Renal pelvis (tissue), 4 donors: Measurements from ENCODE around the gene MGAT4B. TPM values are rescaled to one million over a fixed set of nuclear protein-coding genes. Genes with fewer than 3 reads are reported as not detected.

Experiments used
- DNase-seq: peaks from one replicate; pipeline ENCODE4 v3.0.0-alpha.2; 2013
- polyA plus RNA-seq, 3 donors: library from polyadenylated mRNA; unstranded; fragments of 120-200 nt; gene quantifications; one replicate each; pipeline ENCODE4 v1.2.1, GENCODE V29; 2013; ENCODE audit not compliant: insufficient read length in 3 of 3

Gene MGAT4B
- polyA plus RNA-seq, 3 donors: 178 to 185 (median 183) TPM

DNA sequence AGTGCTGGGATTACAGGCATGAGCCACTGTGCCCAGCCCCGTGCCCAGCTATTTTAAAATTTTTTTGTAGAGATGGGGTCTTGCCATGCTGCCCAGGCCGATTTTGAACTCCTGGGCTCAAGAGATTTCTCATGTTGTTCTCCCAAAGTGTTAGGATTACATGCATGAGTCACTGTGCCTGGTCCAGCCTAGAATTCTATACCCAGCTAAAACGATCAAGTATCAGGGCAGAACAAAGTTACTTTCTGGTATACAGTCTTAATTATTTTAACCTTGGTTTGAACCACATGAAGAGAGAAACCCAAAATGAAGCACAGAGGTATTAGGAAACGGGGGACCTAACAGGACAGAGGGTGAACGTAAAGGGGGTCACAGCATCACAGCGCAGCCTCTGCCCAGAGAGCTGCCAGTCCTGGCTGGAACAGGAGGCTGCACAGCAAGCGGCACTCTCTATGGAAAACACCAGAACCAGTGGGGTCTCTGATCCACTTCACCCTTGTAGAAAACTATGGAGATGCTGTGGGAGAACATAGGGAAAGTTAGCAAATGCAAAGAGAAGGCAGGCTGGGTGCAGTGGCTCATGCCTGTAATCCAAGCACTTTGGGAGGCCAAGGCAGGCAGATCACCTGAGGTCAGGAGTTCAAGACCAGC, 24.3 kb upstream of the MGAT4B start:
- no peak for DNase-seq

DNA sequence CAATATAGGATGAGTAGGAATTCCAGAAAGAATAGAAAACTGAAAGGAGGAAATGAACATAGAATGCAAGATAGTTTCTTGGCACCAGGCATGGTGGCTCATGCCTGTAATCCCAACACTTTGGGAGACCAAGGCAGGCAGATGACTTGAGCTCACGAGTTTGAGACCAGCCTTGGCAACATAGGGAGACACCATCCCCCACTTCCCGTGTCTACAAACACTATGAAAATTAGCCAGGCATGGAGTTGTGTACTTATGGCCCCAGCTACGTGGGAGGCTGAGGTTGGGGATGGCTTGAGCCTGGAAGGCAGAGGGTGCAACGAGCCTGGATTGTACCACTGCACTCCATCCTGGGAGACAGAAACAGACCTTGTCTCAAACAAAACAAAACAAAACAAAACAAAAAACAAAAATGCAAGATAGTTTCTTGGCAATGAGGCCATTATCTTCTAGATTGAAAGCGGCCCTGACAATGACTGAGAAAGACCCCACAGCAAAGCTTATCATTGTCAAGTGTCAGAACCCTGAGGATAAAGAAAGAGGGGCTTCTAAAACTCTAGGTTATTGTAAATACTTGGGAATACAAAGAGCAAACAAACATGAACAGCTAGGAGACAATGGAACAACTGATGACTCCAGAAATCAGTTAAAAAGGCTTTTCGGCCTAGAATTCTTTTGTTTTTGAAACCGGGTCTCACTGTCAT, 23.2 kb upstream of the MGAT4B start:
- no peak for DNase-seq

DNA sequence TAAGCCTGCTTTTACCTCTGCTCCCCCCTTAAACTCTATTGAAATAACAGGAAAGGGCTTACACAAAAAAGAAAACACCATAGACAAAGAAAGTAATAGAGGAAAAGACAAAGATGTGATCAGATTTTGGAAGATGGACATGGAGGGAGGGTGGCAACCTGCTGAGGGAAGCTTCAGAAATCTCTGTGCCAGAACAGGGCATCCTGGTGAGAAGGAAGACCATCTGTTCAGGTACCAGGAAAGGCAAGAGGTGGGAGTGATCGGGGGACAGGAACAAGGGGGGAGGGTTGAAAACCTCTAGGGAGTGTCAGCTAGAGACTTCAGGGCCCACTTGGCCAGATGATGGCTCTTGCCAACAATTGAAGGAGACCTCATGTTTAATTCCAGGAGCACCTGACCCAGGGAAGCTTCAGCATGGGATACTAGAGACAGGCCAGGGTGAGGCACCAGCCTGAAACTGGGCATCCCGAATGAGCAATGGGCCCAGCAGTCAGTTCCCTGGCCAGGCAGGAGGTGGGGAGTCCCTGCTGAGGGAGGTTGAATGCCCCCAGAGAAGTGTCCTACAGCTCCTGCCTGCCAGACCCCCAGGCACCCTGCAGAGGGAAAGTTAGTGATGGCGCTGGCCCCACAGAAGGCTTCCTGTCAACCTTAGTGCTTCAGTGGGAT, 22.2 kb upstream of the MGAT4B start:
- no peak for DNase-seq

DNA sequence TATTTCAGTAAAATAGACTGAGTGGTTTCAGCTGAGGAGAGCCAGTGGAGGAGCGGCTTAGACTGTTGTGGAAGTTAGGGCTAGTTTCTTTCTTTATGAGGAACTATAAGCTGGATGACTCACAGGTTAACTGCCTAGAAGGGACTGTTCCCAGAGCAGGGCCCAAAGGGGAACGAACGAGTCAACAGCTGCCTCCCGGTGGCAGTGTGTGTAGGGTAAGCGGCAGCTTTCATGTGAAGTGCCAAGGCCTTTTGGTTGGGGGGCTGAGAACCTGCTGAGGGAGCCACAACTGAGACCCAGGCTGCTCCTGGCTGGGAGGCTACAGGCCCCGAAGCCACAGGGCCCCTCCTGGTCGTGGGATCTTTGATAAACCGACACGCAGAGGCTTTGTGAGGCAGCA, 21.0 kb upstream of the MGAT4B start:
- no peak for DNase-seq

DNA sequence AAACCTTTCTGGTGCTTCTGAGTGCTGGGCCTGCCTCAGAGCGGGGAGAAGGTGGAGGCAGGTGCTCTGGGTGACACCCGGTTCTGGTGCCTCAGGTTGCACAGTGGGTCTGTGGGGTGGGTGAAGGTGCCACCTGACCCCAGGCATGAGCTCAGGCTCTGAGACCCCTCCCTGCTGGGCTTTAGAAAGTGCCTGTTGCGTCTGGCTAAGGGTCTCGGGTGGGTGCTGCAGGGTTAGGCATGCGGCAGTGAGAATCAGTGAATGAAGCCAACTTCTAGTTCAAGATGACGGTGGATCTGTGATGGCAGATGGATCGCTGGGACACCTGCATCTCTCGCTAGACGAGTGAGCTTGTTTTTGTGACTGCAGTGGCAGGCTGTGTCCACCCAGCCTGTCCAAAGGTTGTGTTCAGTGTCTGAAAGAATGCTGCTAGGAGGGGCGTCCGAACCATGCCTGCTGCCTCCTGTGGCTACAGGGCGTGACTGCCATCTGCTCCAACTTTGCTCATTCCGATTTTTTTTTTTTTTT, 19.1 kb upstream of the MGAT4B start:
- no peak for DNase-seq

DNA sequence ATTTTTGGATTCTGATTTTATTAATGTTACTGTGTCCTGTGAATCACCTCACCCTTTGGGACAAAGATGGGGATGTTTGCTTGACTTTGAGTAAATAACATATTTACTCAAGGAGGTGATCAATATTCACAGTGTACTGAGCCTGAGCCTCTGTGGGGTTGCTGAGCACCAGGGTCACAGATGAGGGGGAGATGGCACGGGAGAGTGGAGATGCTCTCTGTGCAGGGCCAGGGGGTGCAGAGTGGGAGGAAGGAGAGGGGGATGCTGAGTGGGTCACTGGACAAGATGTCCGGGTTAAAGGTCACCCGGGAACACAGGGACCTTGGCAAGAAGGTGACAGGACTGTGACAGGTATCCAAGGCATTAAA, 18.1 kb upstream of the MGAT4B start:
- no peak for DNase-seq

DNA sequence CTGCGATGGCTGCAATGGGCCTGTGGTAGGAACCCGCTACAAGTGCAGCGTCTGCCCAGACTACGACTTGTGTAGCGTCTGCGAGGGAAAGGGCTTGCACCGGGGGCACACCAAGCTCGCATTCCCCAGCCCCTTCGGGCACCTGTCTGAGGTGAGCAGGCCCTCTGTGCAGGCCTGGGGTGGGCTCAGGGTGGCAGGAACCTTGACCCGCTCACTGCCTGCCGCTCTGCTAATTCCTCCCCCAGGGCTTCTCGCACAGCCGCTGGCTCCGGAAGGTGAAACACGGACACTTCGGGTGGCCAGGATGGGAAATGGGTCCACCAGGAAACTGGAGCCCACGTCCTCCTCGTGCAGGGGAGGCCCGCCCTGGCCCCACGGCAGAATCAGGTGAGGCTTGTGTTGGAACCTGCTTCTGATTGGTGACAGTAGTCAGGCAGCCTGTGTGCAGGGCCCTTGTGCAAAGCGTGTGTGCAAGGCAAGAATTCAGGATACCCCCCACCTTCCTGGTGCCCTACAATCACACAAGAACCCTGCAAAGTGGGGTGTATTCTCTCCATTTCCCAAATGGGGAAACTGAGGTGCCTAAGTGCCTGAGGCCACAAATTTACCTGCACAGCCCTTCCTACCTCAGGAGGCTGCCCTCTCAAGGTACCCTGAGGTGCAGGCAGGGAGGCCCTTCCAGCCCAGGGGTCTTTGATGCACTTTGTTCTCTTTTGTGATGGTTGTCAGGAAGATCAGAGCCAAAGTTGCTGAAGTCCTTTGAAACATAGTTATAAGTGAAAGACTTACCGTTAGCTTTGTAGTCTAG, 17.5 kb upstream of the MGAT4B start:
- DNase-seq: no peak

DNA sequence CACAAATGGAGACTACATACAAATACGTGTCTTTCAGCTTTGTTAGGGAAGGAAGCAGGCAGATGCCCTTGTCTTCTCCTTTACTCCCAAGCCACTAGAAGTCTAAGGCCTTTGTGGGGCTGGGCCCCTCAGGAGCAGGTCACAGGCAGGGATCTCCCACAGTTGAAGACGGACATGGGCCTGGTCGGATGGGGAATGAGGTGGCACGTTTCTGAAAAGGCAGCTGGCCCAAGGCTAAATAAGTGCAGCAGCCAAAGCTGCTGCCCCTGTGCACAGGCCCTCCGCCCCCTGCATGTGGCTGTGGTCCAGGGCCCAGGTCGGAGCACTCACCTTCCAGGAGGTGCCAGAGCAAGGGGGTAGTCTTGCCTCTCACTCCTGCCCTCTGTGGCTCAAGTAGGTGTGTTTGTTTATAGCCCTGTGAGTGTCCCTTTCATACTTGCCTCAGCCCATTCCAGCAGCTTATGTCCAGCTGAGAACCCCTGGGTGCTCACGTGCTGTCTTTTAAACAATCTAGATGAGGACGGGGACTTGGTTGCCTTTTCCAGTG, 15.9 kb upstream of the MGAT4B start:
- DNase-seq: no peak

DNA sequence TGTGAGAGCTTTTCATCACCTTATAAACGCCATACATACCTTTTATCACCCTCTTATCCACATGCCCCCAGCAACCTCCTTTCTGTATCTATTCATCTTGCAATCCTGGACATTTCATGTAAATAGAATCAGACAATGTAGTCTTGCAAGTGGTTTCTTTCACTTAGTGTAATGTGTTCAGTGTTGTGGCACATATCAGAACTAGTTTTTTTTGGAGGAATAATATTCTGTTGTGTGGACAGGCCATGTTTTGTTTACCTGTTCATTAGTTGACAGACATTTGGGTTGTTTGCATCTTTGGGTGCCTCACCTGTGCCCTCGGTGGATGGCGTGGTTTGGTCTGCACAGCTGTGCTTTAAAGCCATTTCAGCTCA, 15.4 kb upstream of the MGAT4B start:
- DNase-seq: no peak

DNA sequence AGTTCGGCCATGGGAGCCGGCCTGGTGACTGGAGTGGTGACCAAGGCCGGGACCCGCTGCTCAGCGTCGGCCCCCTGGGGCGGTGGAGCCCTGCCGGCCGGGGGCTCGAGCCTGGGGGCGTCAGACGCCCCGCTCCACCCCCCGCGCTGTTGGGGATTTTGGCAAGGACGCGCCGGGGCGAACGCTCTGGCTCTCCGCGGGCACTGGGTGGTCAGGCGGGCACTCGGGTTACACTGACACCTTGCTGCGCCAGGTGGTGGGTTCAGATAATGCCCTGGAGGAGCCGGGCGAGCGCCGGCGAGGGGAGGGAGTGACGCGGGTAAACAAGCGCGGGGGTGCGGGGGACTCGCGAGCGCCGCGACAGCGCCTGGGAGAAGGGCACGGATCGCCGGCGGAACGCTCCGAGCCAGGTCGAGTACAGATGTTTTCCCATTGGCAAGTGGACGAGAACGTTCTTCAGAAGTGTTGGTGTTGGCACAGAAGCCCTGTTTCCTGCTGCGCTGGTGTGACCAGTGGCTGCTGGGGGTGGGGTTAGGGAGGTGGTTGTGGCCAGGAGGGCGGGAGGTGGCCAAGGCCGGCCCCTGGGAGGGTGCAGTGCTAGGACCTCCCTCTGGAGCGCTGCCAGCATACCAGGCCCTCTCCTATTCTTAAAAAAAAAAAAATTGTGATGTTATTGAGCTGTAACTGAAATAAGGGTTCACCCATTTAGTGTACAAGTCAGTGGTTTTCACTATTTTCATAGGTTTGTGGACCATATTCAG, 14.8 kb upstream of the MGAT4B start:
- DNase-seq: peak; percentile 90

DNA sequence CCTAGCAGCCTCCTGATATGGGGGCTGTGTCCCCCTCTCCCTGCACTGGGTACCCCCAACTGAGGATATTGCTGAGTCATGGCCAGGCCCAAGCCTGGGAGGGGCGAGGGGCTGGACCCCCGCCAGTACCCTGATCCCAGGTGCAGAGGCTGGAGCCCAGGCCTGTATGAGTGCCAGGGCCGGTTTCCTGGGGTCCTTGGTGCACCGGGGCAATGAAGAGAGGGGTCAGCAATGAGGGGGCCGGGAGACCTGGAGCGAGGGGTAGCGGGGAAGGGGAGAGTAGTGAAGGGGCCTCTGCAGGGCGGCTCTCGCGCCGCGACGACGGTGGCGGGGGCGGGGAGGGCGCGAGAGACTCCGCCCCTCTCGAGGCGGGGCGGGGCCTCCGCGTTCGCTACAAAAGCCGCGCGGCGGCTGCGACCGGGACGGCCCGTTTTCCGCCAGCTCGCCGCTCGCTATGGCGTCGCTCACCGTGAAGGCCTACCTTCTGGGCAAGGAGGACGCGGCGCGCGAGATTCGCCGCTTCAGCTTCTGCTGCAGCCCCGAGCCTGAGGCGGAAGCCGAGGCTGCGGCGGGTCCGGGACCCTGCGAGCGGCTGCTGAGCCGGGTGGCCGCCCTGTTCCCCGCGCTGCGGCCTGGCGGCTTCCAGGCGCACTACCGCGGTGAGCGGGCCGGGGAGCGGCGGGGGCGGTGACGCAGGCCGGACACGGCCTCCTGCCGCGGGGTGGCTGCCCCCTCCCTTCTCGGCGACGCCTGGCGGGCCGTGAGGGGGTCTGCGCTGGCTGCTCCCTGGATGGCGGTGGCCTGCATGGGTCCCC, 14.0 kb upstream of the MGAT4B start, which contains the start of gene SQSTM1:
Gene SQSTM1, plus strand, starts transcription at position 423 of the 815 bp plus-strand sequence. Its CDS starts 32 bp downstream, at position 455.
- DNase-seq: peak; percentile 86

DNA sequence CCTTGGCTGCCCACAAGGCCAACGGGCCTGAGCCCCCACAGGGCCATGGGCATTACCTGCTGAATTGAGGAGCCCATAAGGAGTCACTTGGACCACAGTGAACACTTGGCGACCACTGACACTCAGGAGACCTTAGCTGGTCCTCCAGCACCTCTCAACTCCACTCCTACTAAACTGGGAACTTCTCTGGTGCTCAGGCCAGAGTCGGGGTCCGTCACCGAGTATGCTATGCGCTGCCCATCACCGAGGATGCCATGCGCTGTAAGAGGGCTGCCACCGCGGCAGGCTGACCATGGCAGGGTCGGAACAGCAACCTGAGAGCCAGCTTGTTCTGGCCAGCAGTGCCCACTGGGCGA, 13.4 kb upstream of the MGAT4B start:
- no peak for DNase-seq

DNA sequence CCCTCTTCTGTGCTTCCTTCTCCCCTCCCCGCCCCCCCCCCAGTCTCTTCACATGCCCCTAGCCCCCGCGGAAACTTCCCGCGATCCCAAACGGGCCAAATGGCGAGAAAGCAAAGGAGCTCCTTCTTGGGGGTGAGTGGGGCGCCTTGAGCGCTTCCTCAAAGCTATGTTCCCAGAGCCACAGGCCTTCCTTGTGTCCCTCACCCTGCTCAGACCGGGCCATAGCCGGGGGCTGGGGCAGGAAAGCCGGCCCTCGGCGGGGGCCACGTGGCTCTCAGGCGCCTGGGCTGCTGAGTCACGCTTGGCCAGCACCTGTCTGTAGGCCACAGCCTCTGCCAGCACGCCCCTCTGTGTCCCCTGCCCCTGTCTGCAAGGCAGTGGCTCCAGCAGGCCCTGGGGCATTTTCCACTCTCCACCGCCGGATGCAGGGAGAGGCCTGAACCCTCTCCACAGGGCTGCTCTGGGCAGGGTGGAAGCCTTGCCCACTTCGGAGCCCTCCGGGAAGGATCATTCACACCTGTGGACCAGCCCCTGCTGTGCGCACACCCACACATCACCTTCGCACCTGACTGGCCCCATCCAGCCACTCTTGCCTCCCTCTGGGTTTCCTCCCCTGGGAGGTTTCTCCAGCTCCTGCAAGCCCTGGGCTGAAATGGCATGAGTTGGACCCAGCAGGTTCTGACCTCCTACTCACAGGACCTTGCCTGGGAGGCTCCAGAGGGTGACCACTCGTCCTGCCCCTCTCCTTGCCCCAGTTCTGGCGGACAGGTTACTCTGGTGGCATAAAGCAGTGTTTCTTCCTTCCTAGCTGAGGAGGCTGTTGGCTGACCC, 12.8 kb upstream of the MGAT4B start:
- no peak for DNase-seq

DNA sequence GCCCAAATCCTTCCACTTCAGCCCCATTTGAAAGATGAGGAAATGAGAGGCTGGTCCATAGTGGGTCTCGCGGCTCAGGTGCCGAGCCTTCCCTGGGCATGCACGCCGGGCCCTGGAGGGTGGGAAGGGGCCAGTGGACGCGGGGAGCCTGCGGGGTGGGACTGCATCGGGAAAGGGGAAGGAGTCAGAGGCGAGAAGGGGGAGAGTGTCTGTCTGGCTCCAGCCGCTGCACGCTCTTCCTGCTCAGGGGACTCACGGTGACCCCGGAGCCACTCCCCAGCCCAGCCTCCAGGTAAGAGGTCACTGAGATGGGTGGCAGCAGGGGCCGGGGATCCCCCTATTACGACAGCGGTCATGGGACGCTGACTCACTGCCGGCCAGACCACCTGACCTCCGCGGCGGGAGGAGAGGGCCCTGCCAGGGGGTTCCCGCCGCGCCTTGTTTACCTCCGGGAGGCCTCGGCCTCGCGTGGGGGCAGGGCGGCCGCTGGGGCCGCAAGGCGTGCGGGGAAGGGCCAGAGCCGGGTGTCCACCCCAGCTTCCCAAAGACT, 12.2 kb upstream of the MGAT4B start:
- DNase-seq: no peak

DNA sequence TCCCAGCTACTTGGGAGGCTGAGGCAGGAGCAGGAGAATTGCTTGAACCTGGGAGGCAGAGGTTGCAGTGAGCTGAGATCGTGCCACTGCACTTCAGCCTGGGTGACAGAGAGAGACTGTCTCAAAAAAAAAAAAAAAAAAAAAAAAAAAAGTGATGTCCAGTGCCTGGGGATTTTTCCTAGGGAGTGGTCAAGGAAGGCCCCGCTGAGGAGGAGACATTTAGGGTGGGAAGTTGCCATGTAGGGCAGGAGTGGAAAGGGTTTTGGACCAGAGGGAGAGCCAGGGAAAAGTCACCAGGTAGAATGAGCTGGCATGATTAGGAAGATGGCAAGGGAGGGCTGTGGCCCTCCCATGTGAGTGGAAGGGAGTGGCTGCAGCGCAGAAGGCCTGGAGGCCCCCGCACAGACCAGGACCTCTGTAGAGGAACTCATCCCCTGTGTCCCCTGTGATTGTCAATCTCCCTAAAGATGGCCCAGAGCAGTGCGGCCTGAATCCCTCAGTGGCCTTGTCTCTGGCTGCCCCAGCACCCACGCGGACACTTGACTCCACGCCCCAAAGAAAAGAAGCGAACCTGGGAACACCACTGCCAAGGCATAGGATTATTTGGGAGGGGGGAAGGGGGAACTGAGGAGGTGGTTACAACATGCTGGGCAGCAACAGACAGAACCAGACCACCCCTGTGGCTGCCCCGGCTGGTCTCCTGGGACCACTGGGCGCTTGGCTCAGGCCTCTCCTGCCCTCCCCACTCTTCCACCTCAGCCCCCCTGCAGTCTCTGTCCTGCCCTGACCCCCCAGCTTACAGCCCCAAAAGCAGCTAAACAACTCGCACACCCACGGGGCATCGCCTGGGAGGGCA, 11.5 kb upstream of the MGAT4B start:
- no peak for DNase-seq

DNA sequence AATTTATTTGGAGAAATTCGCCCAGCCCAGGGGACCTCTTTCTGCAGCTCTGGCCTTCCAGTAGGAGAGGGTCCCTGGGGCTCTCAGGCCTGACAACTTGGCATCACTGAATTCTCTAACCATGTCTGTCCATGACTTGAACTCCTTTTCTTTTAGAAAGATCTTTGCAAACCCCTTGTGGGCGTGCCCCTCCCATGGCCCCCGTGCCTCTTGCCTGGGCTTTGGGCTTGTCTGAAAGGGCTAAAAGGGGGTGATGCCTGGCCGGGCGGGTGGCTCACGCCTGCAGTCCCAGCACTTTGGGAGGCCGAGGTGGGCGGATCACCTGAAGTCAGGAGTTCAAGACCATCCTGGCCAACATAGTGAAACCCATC, 10.8 kb upstream of the MGAT4B start:
- DNase-seq: no peak

DNA sequence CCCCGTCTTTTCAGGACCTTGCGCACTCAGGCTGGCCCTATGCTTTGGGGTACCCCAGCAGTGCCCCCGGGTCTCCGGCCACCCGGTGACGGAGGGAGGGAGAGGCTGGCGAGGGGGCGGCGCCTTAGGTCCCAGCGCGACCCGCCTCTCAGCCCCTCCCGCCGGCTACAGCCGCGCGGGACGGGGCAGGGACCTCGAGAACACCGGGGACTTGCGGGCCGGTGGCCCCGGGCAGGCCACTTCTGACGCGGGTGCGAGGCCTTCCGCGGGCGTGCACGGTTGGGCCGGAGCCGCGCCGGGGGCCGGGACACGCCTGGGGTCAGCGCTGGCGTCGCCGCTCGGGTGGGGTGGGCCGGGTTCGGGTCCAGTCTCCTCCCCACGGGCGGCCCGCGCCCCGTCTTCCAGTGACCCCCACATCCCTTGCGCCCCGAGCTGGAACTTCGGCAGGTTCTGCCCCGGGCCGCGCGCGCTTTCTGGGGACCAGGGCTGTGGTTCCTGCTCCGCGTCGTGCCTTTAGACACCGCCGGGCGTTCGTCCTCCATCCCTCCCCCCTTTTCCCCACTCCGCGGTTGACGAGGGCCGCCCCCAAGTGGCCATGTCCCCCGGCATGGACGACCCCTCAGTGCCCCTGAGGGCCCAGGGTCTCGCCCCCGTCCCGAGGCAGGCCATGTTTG, 10.3 kb upstream of the MGAT4B start:
- DNase-seq: no peak

DNA sequence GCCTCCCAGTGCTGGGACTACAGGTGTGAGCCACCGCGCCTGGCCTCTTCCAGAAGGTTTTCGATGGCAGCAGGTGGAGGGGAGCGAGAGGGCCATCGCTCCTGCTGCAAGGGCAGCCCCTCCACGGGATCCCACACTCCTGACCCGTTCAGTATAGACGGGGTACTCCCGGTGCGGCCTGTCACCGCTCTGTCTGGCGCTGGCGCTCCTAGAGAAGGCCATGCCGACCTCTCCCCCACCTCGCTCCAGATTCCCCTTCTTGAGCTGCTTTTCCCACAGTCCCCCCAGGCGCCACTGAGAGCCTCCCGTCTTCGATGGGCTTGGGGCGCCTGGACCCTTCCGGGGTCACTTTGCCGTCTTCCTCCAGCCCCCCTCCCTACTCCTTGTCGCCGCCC, 9.7 kb upstream of the MGAT4B start:
- DNase-seq: no peak
